Suprapubic skin (tissue), 4 donors: ENCODE results near the gene FOLR1. TPM values are rescaled to one million over a fixed set of nuclear protein-coding genes. Genes with fewer than 3 reads are reported as not detected.

Source experiments
- DNase-seq, 2 donors: peaks; one replicate each; pipeline ENCODE4 v3.0.0-alpha.2; 2019; ENCODE audit warnings: low spot score in 2 of 2
- H3K27ac ChIP-seq: fragments of 200-600 bp; sonication (generic); one replicate; pipeline ENCODE4 v1.5.1; 2019
- H3K27me3 ChIP-seq: fragments of 200-600 bp; sonication (generic); one replicate; pipeline ENCODE4 v1.5.1; 2019
- H3K36me3 ChIP-seq: fragments of 200-600 bp; sonication (generic); one replicate; pipeline ENCODE4 v1.5.1; 2019
- H3K4me1 ChIP-seq: fragments of 200-600 bp; sonication (generic); one replicate; pipeline ENCODE4 v1.5.1; 2019
- H3K4me3 ChIP-seq: fragments of 200-600 bp; sonication (generic); one replicate; pipeline ENCODE4 v1.5.1; 2019; ENCODE audit warnings: mild to moderate bottlenecking
- H3K9me3 ChIP-seq: fragments of 200-600 bp; sonication (generic); one replicate; pipeline ENCODE4 v1.5.1; 2019
- EP300 ChIP-seq: sonication (generic); formaldehyde crosslinking; IDR thresholded peaks from one replicate; pipeline ENCODE4 v1.6.1; 2017; ENCODE audit warnings: antibody characterized with exemption
- POLR2A ChIP-seq, 2 donors: fragments of 450-650 bp; IDR thresholded peaks; one replicate each; pipeline ENCODE4 v1.6.1; 2017; ENCODE audit warnings: antibody characterized with exemption in 2 of 2, mild to moderate bottlenecking in 2 of 2, moderate library complexity in 2 of 2
- POLR2AphosphoS5 ChIP-seq, 3 donors: sonication (generic); formaldehyde crosslinking; IDR thresholded peaks; one replicate each; pipeline ENCODE4 v1.6.1; 2017; ENCODE audit warnings: antibody characterized with exemption in 3 of 3
- WGBS: methylation state at CpG from one replicate; pipeline ENCODE4 v1.1.5; 2018; 5-methylcytosine and 5-hydroxymethylcytosine counted together
- total RNA-seq, 4 donors: library from RNA; depleted of rRNA; stranded (reverse); fragments of >200 nt; gene quantifications; one replicate each; pipeline ENCODE4 v1.1.0, GENCODE V29; 2016
- TF ChIP-seq, protein P1 (sequence below), 2 donors: fragments of 200-600 bp in 1 of 2; fragments of 450-650 bp in 1 of 2; sonication (generic) in 1 of 2; IDR thresholded peaks; one replicate each; pipeline ENCODE4 v1.5.1; 2016 to 2019; ENCODE audit warnings: antibody characterized with exemption in 2 of 2, mild to moderate bottlenecking in 1 of 2, moderate library complexity in 1 of 2

FOLR1 gene
- total RNA-seq, 4 donors from 2014 or later, result 1.5 to 4.3 (median 4.3) TPM; not detected in 1

DNA sequence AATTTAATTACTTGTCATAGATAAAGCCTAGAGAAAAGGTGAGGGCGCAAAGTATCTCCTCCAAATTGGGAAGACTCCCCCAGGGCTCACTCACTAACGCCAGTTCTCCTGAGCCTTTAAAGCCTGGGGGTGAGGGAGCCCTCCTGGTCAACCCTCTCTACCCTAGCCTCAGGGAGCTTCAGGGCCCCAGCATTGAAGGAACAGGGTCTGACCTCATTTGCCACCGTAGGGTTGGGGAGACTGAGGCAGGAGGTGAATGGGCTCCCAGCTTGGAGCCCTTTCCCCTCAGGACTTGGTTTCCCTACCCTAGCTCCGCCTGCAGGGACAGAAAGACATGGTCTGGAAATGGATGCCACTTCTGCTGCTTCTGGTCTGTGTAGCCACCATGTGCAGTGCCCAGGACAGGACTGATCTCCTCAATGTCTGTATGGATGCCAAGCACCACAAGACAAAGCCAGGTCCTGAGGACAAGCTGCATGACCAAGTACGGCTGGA is 26.4 kb downstream of the FOLR1 start:
- no peaks in the 10 kb centered on the region for H3K9me3 ChIP-seq
- peaks cover 17% of the 10 kb centered on the region for H3K4me1 ChIP-seq
- DNase-seq, result no peak
- no peak overlapping the region for H3K4me3 ChIP-seq
- no peaks in the 10 kb centered on the region for H3K36me3 ChIP-seq
- H3K27me3 ChIP-seq, result no peaks in the 10 kb centered on the region
- H3K27ac ChIP-seq, result no peak overlapping the region
- TF ChIP-seq POLR2A (IDR thresholded peaks at IDR 0.05) (no peak), EP300 (no peak), POLR2AphosphoS5 (IDR thresholded peaks at IDR 0.05) (no peak)
- TF ChIP-seq, protein P1, sequence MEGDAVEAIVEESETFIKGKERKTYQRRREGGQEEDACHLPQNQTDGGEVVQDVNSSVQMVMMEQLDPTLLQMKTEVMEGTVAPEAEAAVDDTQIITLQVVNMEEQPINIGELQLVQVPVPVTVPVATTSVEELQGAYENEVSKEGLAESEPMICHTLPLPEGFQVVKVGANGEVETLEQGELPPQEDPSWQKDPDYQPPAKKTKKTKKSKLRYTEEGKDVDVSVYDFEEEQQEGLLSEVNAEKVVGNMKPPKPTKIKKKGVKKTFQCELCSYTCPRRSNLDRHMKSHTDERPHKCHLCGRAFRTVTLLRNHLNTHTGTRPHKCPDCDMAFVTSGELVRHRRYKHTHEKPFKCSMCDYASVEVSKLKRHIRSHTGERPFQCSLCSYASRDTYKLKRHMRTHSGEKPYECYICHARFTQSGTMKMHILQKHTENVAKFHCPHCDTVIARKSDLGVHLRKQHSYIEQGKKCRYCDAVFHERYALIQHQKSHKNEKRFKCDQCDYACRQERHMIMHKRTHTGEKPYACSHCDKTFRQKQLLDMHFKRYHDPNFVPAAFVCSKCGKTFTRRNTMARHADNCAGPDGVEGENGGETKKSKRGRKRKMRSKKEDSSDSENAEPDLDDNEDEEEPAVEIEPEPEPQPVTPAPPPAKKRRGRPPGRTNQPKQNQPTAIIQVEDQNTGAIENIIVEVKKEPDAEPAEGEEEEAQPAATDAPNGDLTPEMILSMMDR (IDR thresholded peaks at IDR 0.05), result no peak
- WGBS, result 92% methylated on average over 5 of the region's 5 CpGs

DNA sequence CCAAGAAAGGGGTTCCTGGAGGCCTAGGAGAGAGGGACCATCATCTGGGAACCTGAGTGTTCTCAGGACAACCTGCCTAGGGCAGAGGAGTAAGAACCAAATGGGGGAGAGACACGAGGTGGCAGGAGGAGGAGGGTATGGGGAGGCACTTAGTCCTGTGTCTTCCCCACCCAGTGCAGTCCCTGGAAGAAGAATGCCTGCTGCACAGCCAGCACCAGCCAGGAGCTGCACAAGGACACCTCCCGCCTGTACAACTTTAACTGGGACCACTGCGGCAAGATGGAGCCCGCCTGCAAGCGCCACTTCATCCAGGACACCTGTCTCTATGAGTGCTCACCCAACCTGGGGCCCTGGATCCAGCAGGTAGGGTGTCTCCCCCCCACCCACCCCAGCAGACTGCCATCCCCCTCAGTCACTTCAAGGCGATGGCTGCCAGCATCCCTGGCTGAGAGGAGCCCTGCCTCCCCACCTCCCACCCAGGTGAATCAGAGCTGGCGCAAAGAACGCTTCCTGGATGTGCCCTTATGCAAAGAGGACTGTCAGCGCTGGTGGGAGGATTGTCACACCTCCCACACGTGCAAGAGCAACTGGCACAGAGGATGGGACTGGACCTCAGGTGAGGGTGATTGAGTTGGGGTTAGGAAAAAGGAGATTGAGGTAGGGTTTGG is 28.9 kb downstream of the FOLR1 start:
- H3K27ac ChIP-seq, result no peak overlapping the region
- H3K27me3 ChIP-seq, result no peaks in the 10 kb centered on the region
- H3K4me1 ChIP-seq, result peaks cover 26% of the 10 kb centered on the region
- H3K9me3 ChIP-seq, result no peaks in the 10 kb centered on the region
- 85% methylated on average over 5 of the region's 10 CpGs for WGBS
- H3K36me3 ChIP-seq, result no peaks in the 10 kb centered on the region
- H3K4me3 ChIP-seq, result no peak overlapping the region
- DNase-seq, result no peak
- TF ChIP-seq, protein P1 (IDR thresholded peaks at IDR 0.05), result no peak
- TF ChIP-seq POLR2AphosphoS5 (IDR thresholded peaks at IDR 0.05), result no peak
- TF ChIP-seq POLR2A (IDR thresholded peaks at IDR 0.05), result no peak
- no peak for TF ChIP-seq EP300

GRCh38 chr11:72221386-72222075 is 29.6 kb downstream of the FOLR1 start:
- H3K27me3 ChIP-seq, result no peaks in the 10 kb centered on the region
- peaks cover 33% of the 10 kb centered on the region for H3K4me1 ChIP-seq
- H3K9me3 ChIP-seq, result no peaks in the 10 kb centered on the region
- peak overlapping the region; percentile 93 for H3K27ac ChIP-seq
- TF ChIP-seq EP300 (no peak), POLR2AphosphoS5 (IDR thresholded peaks at IDR 0.05) (no peak), POLR2A (IDR thresholded peaks at IDR 0.05) (no peak)
- TF ChIP-seq, protein P1 (IDR thresholded peaks at IDR 0.05), result no peak
- no peaks in the 10 kb centered on the region for H3K36me3 ChIP-seq
- 90% methylated on average over 4 of the region's 7 CpGs for WGBS
- DNase-seq, result no peak
- H3K4me3 ChIP-seq, result no peak overlapping the region

DNA sequence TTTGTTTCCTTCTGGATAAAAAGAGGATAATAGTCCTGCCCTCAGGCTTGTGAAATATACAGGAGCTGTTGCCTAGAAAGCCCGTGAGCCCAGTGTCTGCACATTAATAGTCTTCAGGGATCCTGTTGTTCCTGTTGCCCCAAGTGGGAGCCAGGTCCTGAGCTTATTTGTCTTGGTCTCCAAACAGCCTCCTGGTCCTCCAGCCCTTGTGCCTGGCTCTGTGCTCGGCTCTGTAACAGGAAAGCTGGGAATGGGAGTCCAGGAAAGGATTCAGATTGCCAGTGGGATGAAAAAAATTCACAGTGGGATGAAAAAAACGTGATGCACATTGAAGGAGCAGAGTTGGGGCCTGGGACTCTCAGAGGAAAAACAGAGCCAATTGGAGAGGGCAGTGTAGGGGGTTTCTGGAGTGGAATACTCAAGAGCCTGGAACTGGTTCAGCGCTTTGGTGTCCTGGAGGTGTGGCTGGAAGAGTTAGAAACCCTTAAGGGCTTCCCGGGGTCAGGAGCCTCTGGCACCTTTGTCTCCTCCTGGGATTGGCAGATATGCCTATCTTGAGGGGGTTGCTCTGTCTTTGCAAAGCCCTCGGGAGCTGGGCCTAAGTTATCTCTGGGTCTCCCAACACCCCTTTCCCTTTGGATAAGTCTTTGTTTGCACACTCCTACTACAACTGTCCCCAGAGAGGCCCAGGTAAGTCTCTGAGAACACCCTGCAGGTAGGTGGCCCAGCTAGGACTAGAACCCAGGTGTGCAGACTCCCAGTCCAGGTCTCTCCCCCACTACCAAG is 30.4 kb downstream of the FOLR1 start:
- WGBS, result 56% methylated on average over 5 of the region's 6 CpGs

More for the DNA sequence above, 30.4 kb downstream of the FOLR1 start:
- DNase-seq, result no peak
- TF ChIP-seq POLR2AphosphoS5 (IDR thresholded peaks at IDR 0.05), result no peak
- TF ChIP-seq EP300, result no peak
- TF ChIP-seq, protein P1 (IDR thresholded peaks at IDR 0.05), result no peak
- no peak for TF ChIP-seq POLR2A (IDR thresholded peaks at IDR 0.05)
- no peaks in the 10 kb centered on the region for H3K27me3 ChIP-seq
- H3K9me3 ChIP-seq, result no peaks in the 10 kb centered on the region
- H3K36me3 ChIP-seq, result no peaks in the 10 kb centered on the region
- H3K4me3 ChIP-seq, result peak overlapping the region; percentile 77
- H3K27ac ChIP-seq, result peak overlapping the region; percentile 93
- H3K4me1 ChIP-seq, result peaks cover 41% of the 10 kb centered on the region
